T follicular helper cell (primary cell): ENCODE data around the gene C1QL1.
"Not testable (repeated sequence)": the region's sequence is repeated elsewhere in the genome, so short reads cannot be mapped to it uniquely, and the experiment has no call there.

ENCODE experiments used
- DNase-seq: peaks from one replicate; pipeline ENCODE4 v3.0.0-alpha.2; 2020; ENCODE audit warnings: low read depth

Gene C1QL1

DNA sequence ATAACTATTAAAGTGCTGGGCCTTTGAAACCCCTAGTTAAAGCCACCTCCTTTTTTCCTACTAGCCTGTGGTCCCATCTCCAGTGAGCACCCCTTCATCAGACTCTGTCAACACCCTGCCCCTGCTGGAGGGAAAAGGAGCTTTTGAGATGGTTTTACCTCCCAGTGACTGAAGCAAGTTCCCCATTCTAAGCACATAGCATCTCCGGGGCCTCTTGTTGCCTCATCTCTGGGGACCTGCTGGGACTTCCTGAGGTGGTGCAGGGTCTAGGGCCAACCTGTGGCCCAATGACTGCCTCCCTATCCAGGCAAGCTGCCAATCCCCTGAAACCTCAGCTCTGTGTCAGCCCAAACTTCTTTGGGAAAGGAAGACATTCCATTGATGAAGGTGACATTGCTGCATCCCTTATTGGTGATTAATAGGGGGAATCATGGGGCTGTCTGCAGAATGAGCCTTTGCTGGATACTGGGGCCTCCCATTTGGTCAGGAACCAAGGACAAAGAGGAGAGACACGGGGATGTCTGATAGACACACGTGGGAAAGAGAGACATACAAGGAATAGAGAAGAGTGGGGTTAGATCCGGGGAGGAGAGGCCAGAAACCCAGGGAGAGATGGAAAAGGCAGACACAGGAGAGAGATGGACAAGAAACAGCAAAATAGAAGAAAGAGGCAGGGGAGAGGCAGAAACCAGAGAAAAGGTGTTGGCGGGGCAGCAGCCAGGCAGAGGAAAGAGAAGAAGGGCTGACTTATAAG, 2.4 kb downstream of the C1QL1 start:
- no peak for DNase-seq

DNA sequence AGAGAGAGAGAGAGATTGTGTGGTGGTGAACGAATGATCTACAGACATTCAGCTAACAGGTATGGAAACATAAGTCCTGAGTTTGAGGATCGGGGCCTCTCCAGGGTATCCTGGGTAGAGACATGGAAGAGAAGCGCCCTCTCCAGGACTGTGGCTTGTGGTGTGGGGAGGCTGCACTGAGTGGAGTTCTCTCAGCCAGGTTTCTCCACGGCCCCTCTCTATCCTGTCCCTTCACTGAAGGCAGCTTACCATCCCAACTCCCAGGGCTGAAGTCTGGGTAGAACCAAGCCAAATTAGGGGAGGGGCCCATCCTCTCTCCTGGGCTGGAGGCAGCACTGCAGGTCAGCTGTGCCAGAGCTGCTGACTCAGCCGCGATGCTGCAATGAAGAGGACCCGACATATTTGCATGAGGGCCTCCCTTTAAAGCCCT, 6.2 kb downstream of the C1QL1 start:
- no peak for DNase-seq

DNA sequence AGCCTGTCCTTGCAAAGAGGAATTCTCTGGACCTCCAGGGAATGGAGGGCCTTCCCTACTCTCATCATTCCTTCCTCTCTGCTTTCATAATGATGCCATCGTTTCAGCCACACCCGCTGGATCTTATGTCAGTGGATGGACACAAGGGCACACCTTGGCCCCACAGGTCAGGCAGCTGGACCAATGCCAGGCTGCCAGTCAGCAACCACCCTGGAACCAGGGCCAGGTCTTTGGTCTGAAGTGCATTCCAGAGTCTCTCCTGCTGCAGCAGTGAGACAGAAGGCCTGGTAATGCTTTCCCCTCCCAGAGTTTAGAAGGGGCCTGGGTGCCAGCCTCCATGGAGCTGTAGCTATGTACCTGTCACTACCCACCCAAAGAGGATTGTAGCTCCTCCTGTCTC, 7.4 kb downstream of the C1QL1 start:
- no peak for DNase-seq

DNA sequence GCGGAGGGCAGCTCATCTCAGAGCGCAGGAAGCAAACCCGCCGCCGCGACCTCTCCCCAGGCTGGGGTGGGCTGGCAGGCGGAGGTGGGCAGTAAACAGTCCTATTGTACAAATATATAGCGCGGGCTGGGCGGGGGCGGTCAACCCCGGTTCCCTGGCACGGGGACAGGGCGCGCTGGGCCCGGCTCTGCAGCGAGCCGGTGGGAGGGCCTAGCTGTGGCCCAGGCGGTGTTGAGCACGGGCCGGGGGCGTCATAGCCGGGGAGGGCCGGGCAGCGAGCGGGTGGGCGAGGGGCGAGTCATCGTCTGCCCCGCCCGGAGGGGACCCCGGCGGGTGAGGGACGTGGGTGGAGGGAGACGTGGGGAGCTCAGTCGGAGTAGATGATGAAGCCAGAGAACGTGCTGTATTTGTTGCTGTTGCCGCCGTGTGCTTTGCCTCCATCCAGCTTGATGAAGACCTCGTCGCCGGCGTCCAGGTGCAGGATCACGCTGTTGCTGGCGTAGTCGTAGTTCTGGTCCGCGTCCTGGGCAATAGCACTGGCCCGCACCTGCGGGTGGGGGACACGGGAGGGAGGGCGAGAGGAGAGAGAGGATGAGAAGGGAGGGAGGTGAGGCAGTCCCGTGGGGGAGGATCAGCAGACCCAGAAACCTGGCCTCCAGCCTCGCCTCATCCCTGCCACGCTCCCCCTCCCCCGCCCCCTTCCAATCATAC, 8.1 kb downstream of the C1QL1 start:
- no peak for DNase-seq

DNA sequence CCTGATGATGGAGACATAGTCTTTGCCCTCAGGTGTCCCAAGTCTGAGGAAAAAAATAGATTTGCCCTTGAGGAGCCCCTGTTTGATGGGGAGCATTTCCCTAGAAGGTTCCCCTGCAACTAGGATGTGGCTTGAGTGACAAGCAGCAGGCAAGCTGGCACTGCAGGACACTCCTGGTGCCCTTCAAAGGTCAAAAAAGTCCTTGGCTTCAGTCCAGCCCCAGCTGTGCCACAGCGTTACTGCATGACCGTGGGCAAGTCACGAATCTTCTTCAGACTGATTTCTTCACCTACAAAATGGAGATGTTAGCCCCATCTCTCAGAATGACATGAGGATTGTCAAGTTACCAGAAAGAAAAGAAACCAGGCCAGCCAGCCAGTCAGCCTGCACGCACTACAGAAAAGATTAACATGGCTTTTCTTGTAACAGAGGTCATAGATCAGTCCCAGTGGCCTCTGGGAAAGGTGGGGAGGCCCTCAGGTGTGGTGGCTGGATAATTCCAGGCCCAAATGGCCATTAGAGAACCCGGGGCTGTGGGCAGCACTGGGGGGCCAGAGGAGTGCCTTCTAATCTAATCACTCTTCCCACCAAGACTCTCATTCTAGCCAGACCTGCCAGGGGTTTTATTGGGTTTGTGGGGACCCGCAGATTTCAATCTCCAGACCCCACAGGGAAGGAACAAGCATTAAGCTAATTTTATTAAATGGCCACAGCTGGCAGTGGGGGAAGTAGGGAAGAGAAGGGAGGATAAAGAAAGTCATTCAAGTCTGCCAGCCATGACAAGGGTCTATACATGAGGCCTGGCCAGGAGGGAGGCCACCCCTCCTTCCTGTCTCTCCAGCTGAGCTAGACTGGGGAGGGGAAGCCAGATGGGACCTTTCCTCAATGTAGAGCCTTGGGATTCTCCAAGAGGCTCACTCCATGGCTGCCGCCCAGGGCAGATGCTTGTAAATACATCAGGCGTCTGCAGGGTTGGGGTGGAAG, 10.8 kb downstream of the C1QL1 start:
- DNase-seq: no peak

DNA sequence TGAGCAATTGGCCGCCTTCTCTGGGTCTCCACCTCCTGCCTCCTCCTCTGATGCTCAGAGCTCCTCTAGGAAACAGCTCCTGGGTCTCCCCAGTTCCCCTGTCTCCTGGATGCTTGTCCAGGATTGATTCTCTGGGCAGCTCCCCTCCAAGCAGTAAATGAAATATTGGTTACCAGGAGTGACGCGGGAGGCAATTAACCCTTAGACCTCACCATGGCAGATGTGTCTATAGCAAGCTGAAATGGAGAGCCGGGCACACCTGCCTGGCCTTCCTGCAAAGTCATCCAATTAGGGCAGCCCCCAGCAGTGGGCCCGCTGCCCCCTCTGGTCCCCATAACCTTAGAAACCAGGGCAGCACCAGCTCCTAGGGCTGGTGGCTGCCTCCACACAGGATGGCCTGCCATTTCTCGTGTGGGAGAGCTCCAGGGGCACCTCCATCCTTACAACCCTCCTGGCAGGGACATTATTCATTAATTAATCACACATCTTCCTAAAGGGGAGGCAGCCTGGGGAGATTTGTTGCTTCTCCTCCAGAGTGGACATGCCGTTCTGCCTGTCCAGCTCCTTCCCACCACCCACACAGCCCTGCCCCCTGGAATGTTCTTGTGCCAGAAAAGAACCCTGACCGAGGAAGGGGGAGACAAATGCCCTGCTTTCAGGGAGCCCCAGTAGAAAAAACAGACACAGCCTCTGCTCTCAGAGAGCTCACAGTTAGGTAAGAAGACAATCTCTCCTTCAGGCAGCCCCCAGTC, 12.3 kb downstream of the C1QL1 start:
- DNase-seq: no peak

DNA sequence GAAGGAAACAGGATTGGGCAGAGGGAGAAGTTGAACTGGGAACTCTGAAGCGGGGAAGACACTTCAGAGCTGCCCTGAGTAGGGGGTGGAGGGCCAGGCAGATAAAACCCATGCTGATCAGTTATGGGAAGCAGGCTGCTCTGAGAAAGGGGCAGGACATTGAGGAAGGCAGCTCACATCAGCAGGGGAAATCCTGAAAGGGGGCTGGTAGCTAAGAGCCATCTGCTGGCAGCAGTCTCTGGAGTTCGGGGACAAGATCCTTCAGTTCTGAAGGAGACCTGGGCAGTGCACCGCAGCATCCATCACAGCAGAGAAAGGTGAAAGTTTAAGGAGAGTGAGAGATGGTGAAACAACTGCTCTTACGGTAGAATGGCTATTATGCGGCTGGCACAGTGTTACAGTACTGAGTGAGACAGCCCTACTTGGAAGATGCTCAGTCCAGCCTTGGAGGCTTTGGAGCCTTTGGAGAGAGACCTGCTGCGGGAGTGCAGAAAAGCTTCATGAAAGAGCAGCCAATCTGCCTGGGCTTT, 15.1 kb downstream of the C1QL1 start:
- no peak for DNase-seq

DNA sequence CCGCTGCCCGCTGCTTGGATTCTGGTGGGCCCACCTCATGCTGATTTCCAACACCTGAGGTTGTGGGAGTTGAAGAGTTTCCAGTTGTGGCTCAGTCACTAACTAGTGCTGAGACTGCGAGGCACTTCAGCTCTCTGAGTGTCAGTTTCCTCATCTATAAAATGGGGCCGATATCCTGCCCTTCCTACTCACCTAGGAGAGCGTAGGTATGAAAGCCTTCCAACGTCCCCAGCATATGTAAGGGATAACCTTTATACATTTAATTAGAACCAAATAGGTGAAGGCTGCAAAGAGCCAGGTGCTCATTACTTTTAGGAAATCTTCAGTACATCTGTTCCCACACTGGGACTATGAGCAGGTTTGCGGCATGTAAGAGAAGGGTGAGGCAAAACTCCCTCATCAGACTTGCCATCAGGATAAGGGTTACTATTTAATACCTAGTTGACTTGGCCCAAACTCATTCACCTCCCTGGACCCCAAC, 19.7 kb downstream of the C1QL1 start:
- no peak for DNase-seq

DNA sequence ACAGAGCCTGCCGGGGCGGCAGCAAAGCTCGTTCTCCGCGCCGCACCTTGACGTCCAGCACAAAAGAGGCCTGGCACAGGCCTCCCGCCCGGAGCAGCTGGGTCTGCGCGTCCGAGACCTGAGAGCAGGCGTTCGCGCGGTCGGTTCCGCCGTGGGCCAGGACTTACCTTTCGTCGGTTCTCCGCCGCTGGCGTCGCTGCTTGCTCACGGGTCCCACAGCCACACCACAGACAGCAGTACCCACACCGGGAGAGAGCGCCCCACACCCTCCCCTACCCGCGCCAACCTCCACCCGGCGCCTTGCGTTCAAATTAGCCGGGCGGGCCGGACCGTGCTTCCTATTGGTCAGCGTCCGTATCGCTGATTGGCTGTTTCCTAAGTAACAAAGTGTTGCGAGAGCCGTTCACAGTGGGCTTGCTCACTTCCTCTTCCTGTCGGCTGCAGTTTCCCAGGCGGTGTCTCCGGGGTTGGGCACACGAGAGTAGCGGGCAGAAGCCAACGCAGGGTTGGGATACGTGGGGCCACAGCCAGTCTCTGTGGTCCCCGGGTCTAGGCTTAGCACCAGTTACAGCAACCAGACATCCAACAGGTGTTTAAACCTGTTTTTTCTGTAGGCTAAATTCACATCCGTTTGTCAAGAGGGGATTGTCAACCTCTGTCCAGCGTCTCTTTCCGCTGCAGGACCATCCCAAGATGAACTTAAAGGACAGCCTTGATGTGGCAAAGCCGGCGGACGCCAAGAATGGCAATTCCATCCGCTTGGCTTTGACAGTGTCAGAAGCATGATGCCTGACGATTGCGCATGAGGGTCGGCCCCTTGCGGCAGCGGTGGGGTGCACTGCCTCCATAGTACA, 20.4 kb downstream of the C1QL1 start, which contains the start of gene KIF18B:
Gene KIF18B, minus strand, starts transcription at position 313 of the 854 bp plus-strand sequence. CDS start 11,429 bp downstream, outside the sequence.
- DNase-seq: peak; percentile 78

DNA sequence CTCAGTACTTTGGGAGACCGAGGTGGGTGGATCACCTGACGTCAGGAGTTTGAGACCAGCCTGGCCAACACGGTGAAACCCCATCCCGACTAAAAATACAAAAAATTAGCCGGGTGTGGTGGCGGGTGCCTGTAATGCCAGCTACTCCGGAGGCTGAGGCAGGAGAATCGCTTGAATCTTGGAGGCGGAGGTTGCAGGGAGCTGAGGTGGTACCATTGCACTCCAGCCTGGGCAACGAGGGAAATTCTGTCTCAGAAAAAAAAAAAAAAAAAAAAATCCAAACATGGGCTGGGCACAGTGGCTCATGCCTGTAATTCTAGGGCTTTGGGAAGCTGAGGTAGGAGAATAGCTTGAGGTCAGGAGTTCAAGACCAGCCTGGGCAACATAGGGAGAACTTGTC, 22.5 kb downstream of the C1QL1 start:
- not testable (repeated sequence) for DNase-seq

DNA sequence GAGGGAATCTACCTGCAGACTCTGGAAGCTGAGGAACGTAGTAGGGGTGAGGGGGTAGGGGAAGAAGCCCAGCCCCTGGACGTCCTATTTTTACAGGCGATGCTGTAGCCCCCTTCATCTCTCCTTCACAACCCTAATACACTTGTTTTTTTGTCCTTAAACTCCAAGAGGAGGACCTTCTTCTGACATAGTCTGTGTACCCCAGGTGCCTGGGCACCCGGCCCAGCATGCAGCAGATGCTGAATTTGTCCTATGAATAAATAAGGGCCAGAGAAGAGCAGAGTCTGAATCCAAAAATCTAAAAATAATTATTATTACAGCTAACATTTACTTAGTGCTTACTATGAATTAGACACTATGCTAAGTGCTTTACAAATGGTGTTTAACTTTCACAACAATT, 25.6 kb downstream of the C1QL1 start:
- no peak for DNase-seq

DNA sequence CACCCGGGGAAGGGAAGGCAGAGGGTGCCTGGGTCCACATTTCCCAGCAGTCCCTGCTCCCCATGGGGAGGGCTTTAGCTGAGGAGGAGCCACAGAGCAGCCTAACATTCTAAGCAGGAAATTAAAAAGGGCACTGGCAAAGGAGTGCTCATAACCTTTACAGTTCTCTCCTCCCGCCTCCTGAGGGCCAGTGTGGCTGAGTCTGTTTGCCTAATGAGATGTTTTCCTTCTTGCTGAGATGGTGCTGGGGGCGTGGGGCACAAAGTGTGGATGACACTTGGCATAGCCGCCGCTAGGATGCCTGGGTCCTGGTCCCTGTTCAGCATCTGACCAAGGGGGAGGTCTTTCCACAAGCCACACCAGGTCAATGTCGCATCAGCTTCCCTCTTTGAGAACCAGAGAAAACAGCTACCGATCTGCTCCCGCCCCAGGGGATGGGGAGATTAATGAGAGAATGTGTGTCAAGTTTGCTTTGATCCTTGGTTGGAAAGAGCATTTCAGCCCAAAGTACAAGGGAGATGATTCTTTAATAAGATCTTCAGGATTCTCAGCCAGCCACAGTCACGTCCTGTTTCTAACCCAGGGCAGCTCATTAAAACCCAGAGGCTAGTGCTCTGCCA, 26.3 kb downstream of the C1QL1 start:
- DNase-seq: no peak

DNA sequence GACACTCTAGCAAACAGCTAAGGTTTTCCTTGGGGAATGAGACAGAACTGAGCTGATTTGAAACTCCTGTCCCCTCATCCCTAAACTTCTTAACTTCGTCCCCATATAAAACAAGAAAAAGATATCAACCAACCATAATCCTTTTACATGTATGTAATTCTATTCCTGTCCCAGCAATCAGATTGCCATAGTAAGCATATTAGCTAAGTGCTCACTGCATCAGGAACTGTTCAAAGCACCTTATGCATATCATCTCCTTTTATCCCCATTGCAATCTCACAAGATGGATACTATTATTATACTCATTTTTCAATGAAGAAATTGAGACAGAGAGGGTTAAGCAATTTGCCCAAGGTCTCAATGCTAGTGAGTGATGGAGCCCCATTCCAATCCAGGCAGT, 27.3 kb downstream of the C1QL1 start:
- no peak for DNase-seq

DNA sequence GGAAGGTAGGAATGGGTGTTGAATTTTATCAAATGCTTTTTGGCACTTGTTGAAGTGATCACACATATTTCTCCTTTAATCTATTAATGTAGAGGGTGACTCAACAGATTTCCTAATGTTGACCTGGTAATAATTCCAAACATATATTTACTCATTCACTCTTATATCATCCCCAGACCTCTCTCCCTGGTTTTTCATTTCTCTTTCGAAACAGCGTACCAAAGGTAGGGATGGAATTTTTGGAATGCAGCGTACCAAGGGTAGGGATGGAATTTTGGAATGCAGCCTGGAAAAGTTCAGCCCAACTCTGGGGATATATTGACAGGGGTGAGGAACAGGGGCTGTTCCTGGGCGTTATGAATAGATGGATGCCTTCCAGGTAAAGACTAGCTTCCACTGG, 27.8 kb downstream of the C1QL1 start:
- no peak for DNase-seq

DNA sequence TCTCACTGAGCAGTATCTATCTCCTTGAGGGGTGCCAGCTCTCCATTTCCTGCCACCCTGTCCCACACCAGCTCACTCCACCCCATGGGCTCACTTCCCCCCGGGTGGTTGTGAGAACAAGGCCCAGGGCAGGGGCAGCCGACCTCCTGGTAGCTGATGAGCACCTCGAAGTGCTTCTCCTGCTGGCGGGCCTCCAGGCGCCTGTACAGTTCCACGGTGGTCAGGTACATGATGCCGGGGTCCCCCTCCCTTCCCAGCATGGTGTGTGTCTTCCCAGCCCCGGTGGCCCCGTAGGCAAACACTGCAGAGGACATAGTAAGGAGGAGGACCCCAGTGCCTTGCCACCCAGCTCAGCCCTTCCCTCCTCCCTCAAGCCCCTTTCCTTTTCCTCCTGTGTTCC, 33.0 kb downstream of the C1QL1 start:
- DNase-seq: no peak

DNA sequence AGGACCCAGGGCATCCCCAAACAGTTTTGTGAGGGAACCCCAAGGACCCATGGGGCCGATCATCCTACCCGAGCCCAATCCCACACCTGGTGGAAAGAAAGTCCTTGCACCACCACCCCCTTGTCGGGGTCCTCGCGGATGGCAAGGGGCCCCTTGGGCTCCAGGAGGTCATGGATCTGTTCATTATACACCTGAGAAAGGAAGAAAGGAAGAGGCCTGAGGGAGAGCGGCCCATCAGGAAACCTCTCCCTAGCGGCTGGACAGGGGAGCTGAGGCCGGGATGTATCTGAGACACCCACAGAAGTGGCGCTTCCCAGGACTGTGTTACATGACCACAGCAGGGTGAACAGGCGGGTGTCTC, 33.4 kb downstream of the C1QL1 start:
- DNase-seq: no peak

DNA sequence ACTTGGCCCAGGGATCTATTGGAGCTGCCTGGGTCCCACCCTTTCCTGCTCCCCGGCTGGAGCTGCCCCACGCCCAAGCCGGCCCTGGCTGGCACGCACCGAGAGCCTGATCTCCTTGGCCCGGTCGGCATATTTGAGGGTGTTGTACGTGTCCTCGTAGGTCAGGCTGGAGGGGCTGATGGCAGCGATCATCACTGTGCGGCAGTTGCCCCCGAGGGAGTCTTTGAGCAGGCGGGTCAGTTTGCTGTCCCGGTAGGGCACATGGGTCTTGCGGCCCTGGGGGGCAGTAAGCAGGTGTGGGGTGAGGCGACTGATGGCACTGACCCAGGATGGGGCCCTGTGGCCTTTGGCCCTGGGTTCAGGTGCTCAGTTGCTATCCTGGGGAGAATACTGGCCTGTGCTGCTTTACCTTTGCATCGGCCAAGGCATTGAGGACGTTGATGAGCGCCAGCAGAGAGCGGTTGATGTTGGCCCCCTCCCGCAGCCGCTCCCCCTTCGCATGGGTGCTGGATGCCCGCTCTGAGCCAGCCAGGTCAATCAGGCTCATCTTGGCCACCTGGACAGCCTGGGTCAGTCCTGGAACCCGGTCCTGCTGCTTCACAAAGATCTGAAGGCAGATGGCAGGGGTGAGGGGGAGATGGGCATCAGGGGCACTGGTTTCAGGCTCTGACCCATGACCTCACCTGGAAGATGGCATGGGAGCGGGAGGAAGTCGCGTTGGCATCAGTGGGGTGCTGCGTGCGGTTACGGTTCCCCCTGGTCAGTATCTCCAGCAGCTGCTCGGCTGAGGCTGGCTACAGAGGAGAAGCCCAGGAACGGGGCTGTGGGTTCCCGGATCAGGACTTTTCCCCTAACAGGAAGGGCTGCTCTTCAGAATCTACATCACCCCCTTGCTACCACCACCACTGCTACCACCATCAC, 34.0 kb downstream of the C1QL1 start:
- DNase-seq: no peak

DNA sequence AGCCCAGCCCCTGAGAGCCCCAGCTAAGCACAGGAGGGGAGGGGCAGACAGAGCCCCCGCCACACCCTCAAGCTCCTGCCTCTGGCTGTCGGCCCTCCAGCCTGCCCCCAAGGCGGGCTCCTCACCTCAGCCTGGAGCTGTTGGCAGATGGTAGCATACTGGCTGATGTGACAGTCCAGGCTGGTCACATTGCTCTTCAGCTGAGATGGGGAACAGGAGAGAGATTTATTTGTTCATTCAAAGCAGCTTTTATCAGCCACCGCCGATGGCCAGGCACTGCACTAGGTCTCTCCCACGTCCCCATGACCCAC, 35.4 kb downstream of the C1QL1 start:
- no peak for DNase-seq
